HG03354 (cell line): Measurements from ENCODE around the gene STXBP1.

Experiments
- ATAC-seq: cut with Tn5 transposase; IDR thresholded peaks from one replicate; pipeline ENCODE4 v1.9.1; 2021; ENCODE audit warnings: mild to moderate bottlenecking; ENCODE audit not compliant: unreplicated experiment, poor library complexity, severe bottlenecking

Gene STXBP1

DNA sequence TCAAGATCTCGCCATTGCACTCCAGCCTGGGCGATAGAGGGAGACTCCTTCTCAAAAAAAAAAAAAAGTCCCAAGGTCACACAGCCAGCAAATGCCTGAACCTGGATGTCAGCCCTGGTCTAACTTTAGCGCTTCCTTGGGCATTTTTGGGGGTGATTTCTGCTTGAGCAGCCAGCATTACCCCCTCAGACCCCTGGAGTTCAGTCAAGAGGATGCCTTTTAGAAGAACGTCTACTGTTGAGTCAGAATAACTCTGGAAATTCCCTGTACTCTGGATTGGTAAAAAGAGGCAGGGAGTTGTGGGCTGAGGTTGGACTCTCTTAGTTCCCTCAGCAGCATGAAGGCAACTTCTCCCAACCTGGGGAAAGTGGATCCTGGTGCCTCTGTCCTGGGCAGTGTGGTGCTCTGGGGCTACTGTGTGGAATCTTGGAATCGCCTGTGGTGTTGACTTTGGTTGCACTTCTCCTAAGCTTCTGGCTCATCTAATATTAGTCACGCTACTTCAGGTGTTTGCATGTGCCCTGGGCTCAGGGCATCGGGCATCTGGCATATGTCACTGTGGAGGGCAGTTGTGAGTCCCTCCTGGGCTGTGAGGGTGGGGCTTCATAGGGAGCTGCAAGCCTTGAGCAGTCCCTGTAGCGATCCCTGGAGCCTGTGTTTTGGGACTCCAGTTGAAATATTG, 32.2 kb downstream of the STXBP1 start:
- no peak for ATAC-seq

DNA sequence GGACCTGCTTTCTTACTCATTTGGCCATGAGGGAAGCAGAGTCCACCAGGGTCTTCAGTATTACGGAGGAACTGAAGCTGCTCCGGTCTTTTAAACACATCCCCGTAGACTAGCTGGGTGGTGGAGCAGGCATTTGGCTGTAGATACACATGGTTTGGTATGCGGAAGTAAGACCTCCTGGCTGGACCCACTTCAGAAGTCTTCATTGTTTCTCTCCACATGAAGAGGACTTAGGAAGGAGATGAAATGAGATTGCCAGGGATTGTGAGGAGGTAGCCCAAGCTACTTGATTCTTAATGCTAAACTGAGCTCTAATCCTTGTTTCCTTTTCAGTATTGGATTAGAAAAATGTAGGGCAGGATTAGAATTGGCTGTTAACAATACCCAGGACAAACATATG, 32.9 kb downstream of the STXBP1 start:
- ATAC-seq: no peak

DNA sequence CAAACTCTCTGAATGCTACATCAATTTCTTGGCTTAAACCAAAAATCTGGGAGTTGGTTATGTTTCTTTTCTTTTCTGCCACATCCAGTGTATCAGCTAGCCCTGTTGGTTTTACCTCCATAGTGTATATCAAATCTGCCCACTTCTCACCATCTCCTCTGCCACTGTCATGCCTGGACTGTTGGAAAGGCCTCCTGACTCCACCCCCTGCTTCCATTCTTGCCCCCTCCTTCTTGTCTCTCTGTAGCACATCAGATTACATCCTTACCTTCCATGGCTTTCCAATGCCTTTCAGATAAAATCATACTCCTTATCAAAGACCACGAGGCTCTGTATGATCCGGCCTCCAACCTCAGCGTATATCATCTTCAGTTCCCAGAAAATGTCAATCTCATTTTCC, 35.4 kb downstream of the STXBP1 start:
- no peak for ATAC-seq

DNA sequence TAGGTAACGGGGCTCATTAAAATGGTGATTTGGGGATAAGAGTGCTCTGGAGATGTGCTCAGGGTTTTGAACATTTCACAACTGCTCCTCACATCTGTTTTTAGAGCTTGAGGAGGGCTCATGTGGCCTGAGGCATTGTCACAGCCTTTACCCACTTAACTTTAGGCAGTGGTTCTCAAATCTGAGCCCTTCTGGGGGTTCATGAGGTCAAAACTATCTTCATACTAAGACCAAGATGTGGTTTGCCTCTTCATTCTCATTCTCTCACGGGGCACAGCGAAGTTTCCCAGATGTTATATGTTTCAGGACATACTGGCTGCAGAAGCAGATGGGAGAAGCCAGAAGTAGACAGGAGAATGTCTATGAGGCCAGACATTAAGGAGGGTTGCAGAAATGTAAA, 38.4 kb downstream of the STXBP1 start:
- no peak for ATAC-seq

DNA sequence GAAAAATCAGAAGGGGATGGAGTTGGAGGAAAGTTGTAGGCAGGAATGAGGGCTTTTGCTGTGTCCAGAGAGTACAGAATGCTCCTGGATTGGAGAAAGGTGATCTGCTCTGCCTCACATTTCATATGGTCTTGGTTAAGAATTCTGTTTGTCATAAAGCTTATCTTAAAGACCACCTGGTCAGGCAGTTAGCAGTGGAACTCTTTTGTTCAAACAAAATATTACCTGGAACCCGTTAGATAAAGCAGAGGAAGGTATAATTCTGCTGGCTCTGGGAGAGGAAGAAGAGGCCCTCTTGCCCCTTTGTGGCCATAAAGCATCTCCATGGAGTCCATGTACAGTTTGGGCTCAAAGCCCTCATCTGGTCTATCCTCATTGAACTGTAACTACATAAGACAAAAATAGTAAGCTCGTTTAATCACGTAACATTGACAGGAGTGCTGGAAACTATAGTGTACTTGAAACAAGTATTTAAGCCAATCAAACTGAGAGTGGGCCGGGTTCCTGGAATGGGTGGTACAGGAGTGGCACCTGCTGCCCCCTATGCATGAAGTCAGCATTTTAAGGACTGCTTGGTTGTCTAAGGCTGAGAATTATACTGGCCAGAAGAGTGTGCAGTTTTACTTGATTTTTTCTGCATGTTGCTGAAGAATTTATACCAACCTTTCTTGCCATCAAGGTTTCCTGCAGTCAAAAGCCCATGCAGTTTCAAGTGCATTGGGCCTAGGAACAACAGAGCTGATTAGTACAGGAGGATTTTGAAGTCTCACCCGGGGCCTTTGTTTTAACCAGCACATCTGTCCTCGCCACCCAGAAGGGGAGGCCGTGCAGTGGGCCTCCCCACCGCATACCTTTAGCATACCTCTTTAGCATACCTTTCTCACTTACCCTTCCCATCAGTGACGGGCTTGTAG, 39.9 kb downstream of the STXBP1 start:
- no peak for ATAC-seq

DNA sequence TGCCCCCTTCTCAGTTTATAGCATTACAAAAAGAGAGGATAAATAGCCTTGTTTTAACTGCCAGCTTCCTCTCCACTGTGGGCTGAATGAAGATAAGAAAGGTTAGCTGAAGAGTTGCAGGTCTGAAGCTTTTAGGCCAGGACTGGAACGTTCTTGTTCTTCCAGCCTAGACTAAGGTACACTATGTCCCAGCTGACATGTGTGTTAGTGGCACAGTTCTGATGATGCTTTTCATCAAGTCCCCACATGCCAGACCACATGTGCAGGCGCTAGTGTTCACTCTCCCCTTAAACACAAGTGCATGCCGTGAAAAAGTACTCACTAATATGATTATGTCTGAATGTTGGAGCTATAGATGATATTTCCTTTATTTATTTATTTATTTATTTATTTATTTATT, 40.7 kb downstream of the STXBP1 start:
- no peak for ATAC-seq

DNA sequence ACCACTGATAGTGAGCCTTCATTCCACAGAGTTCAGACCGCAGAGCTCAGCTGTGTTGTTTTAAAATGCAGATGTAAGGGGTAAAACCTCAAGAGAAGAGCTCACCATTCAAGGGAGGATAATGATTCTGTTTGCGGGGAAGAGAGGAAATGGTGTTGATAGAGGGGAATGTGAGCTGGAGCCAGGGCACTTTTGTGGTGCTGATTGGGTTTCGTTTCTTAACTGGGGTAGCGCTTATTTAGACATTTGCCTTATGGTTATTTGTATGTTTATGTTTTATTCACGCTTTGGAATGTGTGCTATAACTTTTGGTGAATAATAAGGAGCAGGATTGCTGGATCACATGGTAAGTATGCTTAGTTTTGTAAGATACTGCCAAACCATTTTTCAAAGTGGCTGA, 42.5 kb downstream of the STXBP1 start:
- no peak for ATAC-seq

DNA sequence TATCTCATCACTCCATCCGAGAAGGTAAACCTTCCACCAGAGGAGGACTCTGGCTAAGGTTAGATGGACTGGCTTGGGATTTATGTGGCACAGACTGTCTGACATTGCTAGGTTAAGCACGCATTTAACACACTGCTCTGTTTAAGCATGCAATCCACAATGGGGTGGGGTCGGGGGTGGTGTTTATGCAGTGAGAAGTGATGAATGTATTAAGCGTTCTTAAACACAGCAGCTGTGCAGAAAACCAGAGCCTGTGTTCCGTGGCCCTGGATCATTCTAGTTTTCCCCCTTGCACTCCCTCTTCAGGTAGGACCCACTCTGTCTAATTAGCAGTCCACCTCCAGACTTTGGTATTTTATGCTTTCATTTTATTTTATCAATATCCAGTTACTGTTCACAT, 46.4 kb downstream of the STXBP1 start:
- no peak for ATAC-seq

DNA sequence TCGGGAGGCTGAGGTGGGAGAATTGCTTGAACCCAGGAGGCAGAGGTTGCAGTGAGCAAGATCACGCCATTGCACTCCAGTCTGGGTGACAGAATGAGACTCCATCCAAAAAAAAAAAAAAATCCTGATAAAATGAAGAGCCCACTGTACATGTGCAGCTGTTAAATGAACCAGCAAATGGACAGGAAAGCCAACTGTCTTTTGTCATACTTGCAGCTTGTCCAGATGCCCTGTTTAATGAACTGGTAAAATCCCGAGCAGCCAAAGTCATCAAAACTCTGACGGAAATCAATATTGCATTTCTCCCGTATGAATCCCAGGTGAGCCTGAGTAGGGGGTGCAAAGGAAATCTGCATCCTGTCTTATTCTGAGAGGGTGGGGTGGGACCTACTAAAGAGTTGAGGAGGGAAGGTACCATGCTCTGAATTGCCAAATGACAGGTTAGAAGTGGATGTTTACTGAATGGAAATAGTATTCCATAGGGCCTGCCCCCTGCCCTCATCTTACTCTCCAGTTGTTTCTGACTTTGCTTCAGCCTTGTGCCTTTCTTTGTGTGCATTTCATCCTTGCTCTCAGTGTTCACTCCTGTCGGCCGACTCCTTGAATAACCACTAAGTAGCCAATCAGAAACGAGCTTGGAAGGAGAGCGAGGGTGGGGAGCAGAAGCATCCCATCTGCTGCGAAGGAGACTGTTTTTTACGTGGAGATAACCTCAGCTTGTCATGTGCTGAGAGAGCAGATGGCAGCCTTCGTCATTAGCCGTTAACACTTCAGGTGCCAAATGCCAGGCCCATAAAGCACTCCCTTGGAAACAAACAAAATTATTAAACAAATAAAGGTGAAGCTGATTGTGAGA, 49.0 kb downstream of the STXBP1 start:
- ATAC-seq: no peak

DNA sequence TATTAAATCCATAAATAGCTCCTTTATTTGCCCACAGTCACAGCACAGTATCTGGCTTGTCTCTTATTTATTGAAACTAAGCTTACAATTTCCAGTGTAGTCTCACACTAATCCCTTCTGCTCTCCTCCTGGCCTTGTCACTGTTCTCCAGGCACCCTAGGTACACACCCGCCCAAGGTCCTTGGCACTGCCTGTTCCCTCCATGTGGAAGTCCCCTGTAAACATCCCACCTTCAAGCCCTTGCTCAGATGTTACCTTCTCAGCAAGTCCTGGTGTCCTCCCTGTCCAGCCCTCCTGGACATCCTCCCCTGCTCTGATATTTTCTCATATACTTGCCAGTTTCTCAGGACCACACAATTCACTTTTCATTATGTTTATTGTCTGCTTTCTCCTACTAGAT, 50.5 kb downstream of the STXBP1 start:
- ATAC-seq: no peak

DNA sequence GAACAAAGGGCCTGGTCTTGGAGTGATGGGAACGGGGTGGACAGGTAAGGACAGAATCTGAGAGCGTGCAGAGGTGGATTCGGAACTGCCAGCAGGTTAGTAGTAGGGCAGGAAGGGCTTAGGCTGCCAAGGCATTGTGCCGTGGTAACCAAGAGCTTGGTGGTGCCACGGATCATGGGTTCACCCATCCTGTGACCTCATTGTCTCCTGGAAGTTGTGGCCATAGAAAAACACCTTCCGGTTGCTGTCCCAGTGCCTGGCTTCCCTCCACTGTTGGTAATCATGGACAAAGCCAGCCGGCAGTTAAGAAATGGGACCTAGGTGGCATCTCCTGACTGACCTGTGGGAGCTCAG, 52.2 kb downstream of the STXBP1 start:
- no peak for ATAC-seq

DNA sequence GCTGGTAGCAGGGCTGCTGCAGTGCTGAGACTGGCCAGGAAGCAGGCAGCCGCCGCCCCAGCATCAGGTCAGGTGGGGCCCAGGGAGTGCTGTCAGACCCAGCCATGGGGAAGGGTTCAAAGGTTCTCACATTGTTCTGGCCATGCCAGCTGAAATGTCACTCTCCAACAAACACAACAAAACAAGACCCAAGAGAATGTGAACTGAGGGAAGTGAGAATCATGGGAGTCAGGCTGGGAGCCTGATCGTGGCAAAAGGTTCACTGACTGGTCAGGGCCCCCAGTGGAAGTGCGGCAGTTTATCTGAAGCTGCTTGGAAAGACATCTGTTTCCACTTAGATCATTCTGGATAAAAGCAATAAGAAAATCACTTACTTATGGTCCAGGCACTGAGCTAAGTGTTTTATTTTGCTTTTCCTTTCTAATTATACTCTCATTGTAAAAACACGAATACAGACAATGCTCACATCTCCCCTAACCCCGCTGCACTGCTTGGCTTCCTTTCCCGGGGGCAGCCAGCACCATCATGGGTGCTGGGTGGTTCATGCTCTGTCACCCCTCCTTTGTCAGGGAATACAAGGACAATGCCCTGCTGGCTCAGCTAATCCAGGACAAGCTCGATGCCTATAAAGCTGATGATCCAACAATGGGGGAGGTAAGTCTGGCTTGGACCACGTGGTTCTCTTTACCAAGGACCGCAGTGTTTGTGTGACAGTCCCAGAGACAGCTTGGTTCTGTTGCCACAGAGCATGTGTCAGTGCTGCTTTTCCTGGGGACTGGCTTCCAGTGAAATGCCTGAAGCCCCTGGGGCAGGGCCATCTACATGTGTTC, 52.8 kb downstream of the STXBP1 start:
- no peak for ATAC-seq

DNA sequence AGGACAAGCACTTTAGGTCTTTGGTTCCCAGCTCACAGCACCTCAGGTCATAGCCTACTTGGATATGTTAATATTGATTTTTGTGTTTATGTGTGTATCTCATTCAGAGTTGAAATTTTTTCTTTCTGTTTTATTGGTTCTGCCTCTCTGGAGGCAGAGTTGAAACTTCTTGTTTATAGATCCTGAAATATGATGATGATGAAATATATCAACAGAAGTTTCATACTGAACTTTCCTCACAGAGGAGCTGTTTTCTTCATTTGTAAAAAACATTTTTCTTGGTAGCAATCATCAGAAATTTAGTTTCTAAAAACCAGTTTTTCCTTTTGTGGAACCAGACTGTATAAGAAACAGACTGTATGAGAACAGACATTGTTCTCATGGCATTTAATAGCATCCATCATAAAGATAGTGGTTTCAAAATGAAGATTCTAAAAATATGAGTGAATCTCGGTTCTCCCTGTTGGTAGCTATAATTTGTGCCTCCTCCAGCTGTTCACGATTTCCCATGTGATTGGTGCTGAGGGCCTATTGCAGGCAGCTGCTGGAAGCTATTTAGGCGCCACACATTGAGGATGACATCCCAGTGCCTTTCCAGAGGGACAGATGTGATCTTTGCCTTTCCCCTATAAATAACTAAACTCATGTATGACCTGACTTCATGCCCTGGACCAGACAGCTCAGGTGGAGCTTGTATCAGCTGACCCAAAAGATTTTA, 55.2 kb downstream of the STXBP1 start:
- ATAC-seq: no peak

DNA sequence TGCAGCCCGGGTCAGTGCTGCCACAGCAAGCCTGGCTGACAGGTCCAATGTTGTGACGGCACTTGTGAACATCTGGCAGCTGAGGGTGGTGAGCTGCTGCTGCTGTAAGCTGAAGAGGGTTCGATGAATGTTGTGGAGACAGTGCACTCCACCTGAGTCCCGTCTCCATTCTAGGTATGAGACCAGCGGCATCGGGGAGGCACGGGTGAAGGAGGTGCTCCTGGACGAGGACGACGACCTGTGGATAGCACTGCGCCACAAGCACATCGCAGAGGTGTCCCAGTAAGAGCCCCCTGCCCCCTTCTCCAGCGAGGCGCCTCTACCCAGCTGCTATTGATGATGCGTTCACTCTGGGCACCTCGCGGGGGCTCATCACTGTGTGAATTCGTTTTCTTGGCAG, 55.8 kb downstream of the STXBP1 start:
- no peak for ATAC-seq

DNA sequence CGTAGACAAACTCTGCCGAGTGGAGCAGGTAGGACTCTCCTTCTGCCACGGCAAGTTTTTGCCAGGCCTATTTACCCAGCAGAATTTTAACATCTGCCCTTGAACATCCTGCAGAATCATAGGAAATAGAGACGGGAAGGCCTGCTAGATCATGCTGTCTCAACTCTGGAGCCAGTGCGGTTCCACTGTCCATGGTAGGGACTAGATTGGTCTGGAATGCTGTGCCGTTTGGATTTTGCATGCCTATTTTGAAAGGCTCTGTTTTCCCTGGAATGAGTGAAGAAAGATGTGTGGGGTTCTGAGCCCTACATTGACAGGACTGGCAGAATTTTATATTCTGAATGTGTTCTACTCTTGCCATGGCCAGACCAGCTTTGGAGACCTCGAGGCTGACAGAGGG, 61.2 kb downstream of the STXBP1 start:
- no peak for ATAC-seq

DNA sequence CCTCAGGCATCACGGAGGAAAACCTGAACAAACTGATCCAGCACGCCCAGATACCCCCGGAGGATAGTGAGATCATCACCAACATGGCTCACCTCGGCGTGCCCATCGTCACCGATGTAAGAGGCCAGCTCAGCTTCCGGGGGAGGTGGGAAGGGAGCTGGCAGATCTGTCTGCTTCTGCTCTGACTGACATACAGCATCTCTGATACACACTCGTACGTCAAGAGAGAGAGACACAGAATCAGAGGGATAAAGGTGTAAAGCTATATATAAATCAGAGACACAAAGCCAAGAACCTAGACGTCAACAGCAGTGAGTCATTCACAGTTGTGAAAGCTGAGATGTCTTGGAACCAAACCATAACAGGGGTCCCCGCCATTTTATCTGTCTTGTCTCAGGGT, 64.6 kb downstream of the STXBP1 start:
- ATAC-seq: no peak

DNA sequence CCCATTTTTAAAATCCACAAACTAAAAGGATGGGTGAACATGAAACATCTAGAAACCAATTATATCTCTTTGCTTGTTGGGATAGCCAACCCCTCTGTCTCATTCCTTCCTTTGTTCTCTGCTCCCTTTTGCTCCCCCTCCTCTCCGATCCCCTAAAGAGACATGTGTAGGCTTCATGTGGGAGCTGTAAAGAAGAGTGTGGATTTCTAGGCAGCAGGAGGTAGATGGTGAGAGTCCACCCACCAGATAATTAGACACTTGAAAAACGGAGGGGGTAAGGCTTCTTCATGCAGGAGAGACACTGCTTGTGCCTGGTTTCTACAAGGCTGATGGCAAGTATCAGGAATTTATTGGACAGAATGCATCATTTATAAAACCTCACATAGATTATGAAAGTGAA, 67.4 kb downstream of the STXBP1 start:
- no peak for ATAC-seq

DNA sequence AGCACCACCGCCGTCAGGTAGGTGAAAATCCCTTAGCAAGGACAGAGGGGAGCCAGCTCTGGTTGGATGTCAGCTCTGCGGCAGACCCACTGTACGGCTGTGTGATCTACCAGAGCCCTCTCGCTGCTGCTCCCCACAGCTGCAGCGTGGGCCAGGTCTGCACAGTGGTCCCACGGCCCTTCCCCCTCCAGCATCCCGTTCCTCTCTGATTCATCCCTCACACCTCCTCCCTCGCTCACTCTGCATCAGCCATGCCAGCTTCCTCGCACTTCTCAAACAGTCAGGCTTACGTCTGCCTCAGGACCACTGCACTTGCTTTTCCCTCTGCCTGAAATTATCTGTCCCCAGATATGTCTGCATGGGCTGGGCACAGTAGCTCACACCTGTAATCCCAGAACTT, 68.1 kb downstream of the STXBP1 start:
- ATAC-seq: no peak

DNA sequence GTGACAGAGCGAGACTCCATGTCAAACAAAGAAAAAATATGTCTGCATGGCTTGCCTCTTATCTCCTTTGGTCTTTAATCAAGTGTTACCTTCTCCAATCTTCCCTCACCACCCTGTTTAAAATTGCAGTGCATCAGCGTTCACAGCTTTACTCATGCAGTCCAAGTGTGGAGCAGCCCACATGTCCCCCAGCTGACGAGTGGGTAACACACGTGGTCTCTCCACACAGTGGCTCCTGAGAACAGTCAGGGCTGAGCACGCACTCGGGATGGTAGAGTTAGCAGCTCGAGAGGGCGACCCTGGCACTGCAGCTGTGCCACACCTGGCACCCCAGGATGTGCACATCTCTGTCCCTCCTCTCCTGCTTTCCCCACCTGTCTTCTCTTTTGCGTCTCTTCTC, 68.8 kb downstream of the STXBP1 start:
- ATAC-seq: no peak
